Loucy (cell line): ENCODE measurements around the gene ZNF761.
"Not testable (repeated sequence)": the region's sequence is repeated elsewhere in the genome, so short reads cannot be mapped to it uniquely, and the experiment has no call there.

ENCODE experiments used
- EZH2phosphoT487 ChIP-seq: fragments of 200-600 bp; IDR thresholded peaks from 2 replicates; pipeline ENCODE4 v1.6.1; 2018; ENCODE audit warnings: antibody characterized with exemption, mild to moderate bottlenecking, moderate library complexity, borderline replicate concordance
- TF ChIP-seq, protein P1 (sequence below): fragments of 200-600 bp; sonication (generic); conservative IDR thresholded peaks from 2 replicates; pipeline ENCODE4 v1.5.1; 2014; ENCODE audit warnings: mild to moderate bottlenecking, antibody characterized with exemption, low read length

- TF ChIP-seq, protein P1, sequence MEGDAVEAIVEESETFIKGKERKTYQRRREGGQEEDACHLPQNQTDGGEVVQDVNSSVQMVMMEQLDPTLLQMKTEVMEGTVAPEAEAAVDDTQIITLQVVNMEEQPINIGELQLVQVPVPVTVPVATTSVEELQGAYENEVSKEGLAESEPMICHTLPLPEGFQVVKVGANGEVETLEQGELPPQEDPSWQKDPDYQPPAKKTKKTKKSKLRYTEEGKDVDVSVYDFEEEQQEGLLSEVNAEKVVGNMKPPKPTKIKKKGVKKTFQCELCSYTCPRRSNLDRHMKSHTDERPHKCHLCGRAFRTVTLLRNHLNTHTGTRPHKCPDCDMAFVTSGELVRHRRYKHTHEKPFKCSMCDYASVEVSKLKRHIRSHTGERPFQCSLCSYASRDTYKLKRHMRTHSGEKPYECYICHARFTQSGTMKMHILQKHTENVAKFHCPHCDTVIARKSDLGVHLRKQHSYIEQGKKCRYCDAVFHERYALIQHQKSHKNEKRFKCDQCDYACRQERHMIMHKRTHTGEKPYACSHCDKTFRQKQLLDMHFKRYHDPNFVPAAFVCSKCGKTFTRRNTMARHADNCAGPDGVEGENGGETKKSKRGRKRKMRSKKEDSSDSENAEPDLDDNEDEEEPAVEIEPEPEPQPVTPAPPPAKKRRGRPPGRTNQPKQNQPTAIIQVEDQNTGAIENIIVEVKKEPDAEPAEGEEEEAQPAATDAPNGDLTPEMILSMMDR = not testable (repeated sequence)
- TF ChIP-seq EZH2phosphoT487 = not testable (repeated sequence)
These were observed 35.8 kb upstream of the ZNF761 start for GRCh38 chr19:53395840-53396524.
